ENCODE results near the gene SSRP1.
"Not testable (repeated sequence)": the region's sequence is repeated elsewhere in the genome, so short reads cannot be mapped to it uniquely, and the experiment has no call there.

Gene SSRP1

GRCh38 chr11:57297221-57297620 lies 38.5 kb downstream of the SSRP1 start:
- no peak overlapping the region for H2AFZ ChIP-seq (ENCODE audit: insufficient read depth, low read length, poor library complexity)
- peak overlapping the region; percentile 27 for H2BK12ac ChIP-seq (ENCODE audit: low read length)
- no peaks in the 10 kb centered on the region for H3K9me3 ChIP-seq (ENCODE audit: insufficient read depth, low read depth, low read length)
- no peak overlapping the region for H2BK120ac ChIP-seq (ENCODE audit: insufficient read depth, low read length, poor library complexity)
- peaks cover 20 to 21% of the 10 kb centered on the region in 2 experiments for H3K4me1 ChIP-seq (ENCODE audit: control insufficient read depth in 1 of 2, insufficient read depth in 2 of 2, low read length in 2 of 2)
- H3K27ac ChIP-seq (ENCODE audit: low read depth, low read length), result no peak overlapping the region
- no CpG with 5 or more reads among the region's 2 CpGs for WGBS (ENCODE audit: extremely low coverage, insufficient coverage, insufficient read length)
- no peak overlapping the region for H4K8ac ChIP-seq (ENCODE audit: low read depth, low read length)
- H3K4ac ChIP-seq (ENCODE audit: low read depth, low read length), result no peak overlapping the region
- no peak overlapping the region for H3K9ac ChIP-seq (ENCODE audit: low read length)
- DNase-seq, result peak; percentile 31 to 61
- peak overlapping the region; percentile 32 for H3K14ac ChIP-seq (ENCODE audit: low read length)
- H3K36me3 ChIP-seq (ENCODE audit: control insufficient read depth in 1 of 2, insufficient read depth in 2 of 2, low read length in 2 of 2), result peaks cover 46 to 50% of the 10 kb centered on the region in 2 experiments
- H3K27me3 ChIP-seq (ENCODE audit: insufficient read depth, low read length), result no peaks in the 10 kb centered on the region
- no peak overlapping the region for H4K91ac ChIP-seq (ENCODE audit: low read depth, low read length)
- no peak overlapping the region for H3K4me2 ChIP-seq (ENCODE audit: low read length)
- H3K79me2 ChIP-seq (ENCODE audit: control insufficient read depth, insufficient read depth, low read length, poor library complexity), result peaks cover 6% of the 10 kb centered on the region
- no peak overlapping the region for H3K4me3 ChIP-seq (ENCODE audit: low read depth, low read length)
- H3K79me1 ChIP-seq (ENCODE audit: low read length), result peaks cover 29% of the 10 kb centered on the region
- peak overlapping the region; percentile 19 for H2AK5ac ChIP-seq (ENCODE audit: low read length)
- H4K12ac ChIP-seq (ENCODE audit: low read depth, low read length), result peak overlapping the region; percentile 3
- H3K23ac ChIP-seq (ENCODE audit: low read length), result no peak overlapping the region
- H3K18ac ChIP-seq (ENCODE audit: low read length), result no peak overlapping the region
- H2BK5ac ChIP-seq (ENCODE audit: low read depth, low read length, poor library complexity), result no peak overlapping the region

- not testable (repeated sequence) for H3K18ac ChIP-seq (ENCODE audit: low read length); H3K9ac ChIP-seq (ENCODE audit: low read length); H3K9me3 ChIP-seq (ENCODE audit: insufficient read depth, low read depth, low read length); H3K4me3 ChIP-seq (ENCODE audit: low read depth, low read length); H3K4me2 ChIP-seq (ENCODE audit: low read length); H4K12ac ChIP-seq (ENCODE audit: low read depth, low read length); H2AK5ac ChIP-seq (ENCODE audit: low read length); H3K4ac ChIP-seq (ENCODE audit: low read depth, low read length); H3K79me2 ChIP-seq (ENCODE audit: control insufficient read depth, insufficient read depth, low read length, poor library complexity); H4K8ac ChIP-seq (ENCODE audit: low read depth, low read length); H3K27me3 ChIP-seq (ENCODE audit: insufficient read depth, low read length); H2AFZ ChIP-seq (ENCODE audit: insufficient read depth, low read length, poor library complexity); H3K14ac ChIP-seq (ENCODE audit: low read length); H2BK120ac ChIP-seq (ENCODE audit: insufficient read depth, low read length, poor library complexity); H3K23ac ChIP-seq (ENCODE audit: low read length)
- Histone ChIP-seq H2BK12ac (ENCODE audit: low read length) (peak overlapping the region; percentile 86), H3K27ac (ENCODE audit: low read depth, low read length) (peak overlapping the region; percentile 13), H4K91ac (ENCODE audit: low read depth, low read length) (peak overlapping the region; percentile 66), H3K36me3 (ENCODE audit: control insufficient read depth in 1 of 2, insufficient read depth in 2 of 2, low read length in 2 of 2) (peaks cover 35 to 40% of the 10 kb centered on the region in 2 experiments), H3K79me1 (ENCODE audit: low read length) (peaks cover 31% of the 10 kb centered on the region), H3K4me1 (ENCODE audit: control insufficient read depth in 1 of 2, insufficient read depth in 2 of 2, low read length in 2 of 2) (peaks cover 20 to 21% of the 10 kb centered on the region in 2 experiments), H2BK5ac (ENCODE audit: low read depth, low read length, poor library complexity) (peak overlapping the region; percentile 57)
- DNase-seq, result peak; percentile 75 to 95
- WGBS (ENCODE audit: extremely low coverage, insufficient coverage, insufficient read length), result no CpG with 5 or more reads among the region's 3 CpGs
These were observed 39.5 kb downstream of the SSRP1 start for GRCh38 chr11:57296205-57296604.

GRCh38 chr11:57294225-57295131 lies 41.2 kb downstream of the SSRP1 start:
- H3K23ac ChIP-seq (ENCODE audit: low read length), result no peak overlapping the region
- H3K4ac ChIP-seq (ENCODE audit: low read depth, low read length), result peak overlapping the region; percentile 53
- peaks cover 21 to 25% of the 10 kb centered on the region in 2 experiments for H3K4me1 ChIP-seq (ENCODE audit: control insufficient read depth in 1 of 2, insufficient read depth in 2 of 2, low read length in 2 of 2)
- H3K79me1 ChIP-seq (ENCODE audit: low read length), result peaks cover 31% of the 10 kb centered on the region
- DNase-seq, result peak in 1 of 2 donors; percentile 83
- H4K91ac ChIP-seq (ENCODE audit: low read depth, low read length), result peak overlapping the region; percentile 97
- no peaks in the 10 kb centered on the region for H3K9me3 ChIP-seq (ENCODE audit: insufficient read depth, low read depth, low read length)
- H2BK12ac ChIP-seq (ENCODE audit: low read length), result peak overlapping the region; percentile 89
- H4K12ac ChIP-seq (ENCODE audit: low read depth, low read length), result no peak overlapping the region
- no peak overlapping the region for H3K9ac ChIP-seq (ENCODE audit: low read length)
- peak overlapping the region; percentile 95 for H3K27ac ChIP-seq (ENCODE audit: low read depth, low read length)
- peaks cover 18 to 22% of the 10 kb centered on the region in 2 experiments for H3K36me3 ChIP-seq (ENCODE audit: control insufficient read depth in 1 of 2, insufficient read depth in 2 of 2, low read length in 2 of 2)
- peak overlapping the region; percentile 81 for H3K14ac ChIP-seq (ENCODE audit: low read length)
- H3K27me3 ChIP-seq (ENCODE audit: insufficient read depth, low read length), result no peaks in the 10 kb centered on the region
- H3K18ac ChIP-seq (ENCODE audit: low read length), result peak overlapping the region; percentile 76
- H3K79me2 ChIP-seq (ENCODE audit: control insufficient read depth, insufficient read depth, low read length, poor library complexity), result peaks cover 6% of the 10 kb centered on the region
- H4K8ac ChIP-seq (ENCODE audit: low read depth, low read length), result peak overlapping the region; percentile 70
- no peak overlapping the region for H2AFZ ChIP-seq (ENCODE audit: insufficient read depth, low read length, poor library complexity)
- H3K4me3 ChIP-seq (ENCODE audit: low read depth, low read length), result no peak overlapping the region
- peak overlapping the region; percentile 88 for H2AK5ac ChIP-seq (ENCODE audit: low read length)
- H3K4me2 ChIP-seq (ENCODE audit: low read length), result no peak overlapping the region
- H2BK120ac ChIP-seq (ENCODE audit: insufficient read depth, low read length, poor library complexity), result peak overlapping the region; percentile 86
- H2BK5ac ChIP-seq (ENCODE audit: low read depth, low read length, poor library complexity), result peak overlapping the region; percentile 82
- WGBS (ENCODE audit: extremely low coverage, insufficient coverage, insufficient read length), result no CpG with 5 or more reads among the region's 2 CpGs

GRCh38 chr11:57290288-57290687 lies 45.4 kb downstream of the SSRP1 start:
- Histone ChIP-seq H4K12ac (ENCODE audit: low read depth, low read length) (no peak overlapping the region), H4K91ac (ENCODE audit: low read depth, low read length) (no peak overlapping the region), H2AK5ac (ENCODE audit: low read length) (no peak overlapping the region), H4K8ac (ENCODE audit: low read depth, low read length) (no peak overlapping the region), H3K4me1 (ENCODE audit: control insufficient read depth in 1 of 2, insufficient read depth in 2 of 2, low read length in 2 of 2) (peaks cover 27 to 34% of the 10 kb centered on the region in 2 experiments), H3K23ac (ENCODE audit: low read length) (no peak overlapping the region), H2BK12ac (ENCODE audit: low read length) (peak overlapping the region; percentile 85), H3K27me3 (ENCODE audit: insufficient read depth, low read length) (no peaks in the 10 kb centered on the region), H3K36me3 (ENCODE audit: control insufficient read depth in 1 of 2, insufficient read depth in 2 of 2, low read length in 2 of 2) (peaks cover 0 to 2% of the 10 kb centered on the region in 2 experiments), H3K4me3 (ENCODE audit: low read depth, low read length) (no peak overlapping the region), H3K4me2 (ENCODE audit: low read length) (no peak overlapping the region), H2BK5ac (ENCODE audit: low read depth, low read length, poor library complexity) (peak overlapping the region; percentile 9), H3K9ac (ENCODE audit: low read length) (no peak overlapping the region), H2BK120ac (ENCODE audit: insufficient read depth, low read length, poor library complexity) (peak overlapping the region; percentile 50), H3K79me2 (ENCODE audit: control insufficient read depth, insufficient read depth, low read length, poor library complexity) (peaks cover 6% of the 10 kb centered on the region), H3K79me1 (ENCODE audit: low read length) (peaks cover 40% of the 10 kb centered on the region), H2AFZ (ENCODE audit: insufficient read depth, low read length, poor library complexity) (no peak overlapping the region), H3K27ac (ENCODE audit: low read depth, low read length) (peak overlapping the region; percentile 52), H3K4ac (ENCODE audit: low read depth, low read length) (peak overlapping the region; percentile 52), H3K9me3 (ENCODE audit: insufficient read depth, low read depth, low read length) (no peaks in the 10 kb centered on the region), H3K18ac (ENCODE audit: low read length) (no peak overlapping the region), H3K14ac (ENCODE audit: low read length) (peak overlapping the region; percentile 37)
- DNase-seq, result no peak
- no CpG with 5 or more reads among the region's 1 CpG for WGBS (ENCODE audit: extremely low coverage, insufficient coverage, insufficient read length)
